HT-29 (cell line): ENCODE data around the gene ZNF580. TPM values are rescaled to one million over a fixed set of nuclear protein-coding genes. Genes with fewer than 3 reads are reported as not detected.
A peak's percentile ranks its signal among the peaks of the same experiment; 100 is the strongest.

Source experiments
- DNase-seq: peaks from one replicate; pipeline ENCODE4 v3.0.0-alpha.2; 2015; ENCODE audit warnings: low spot score
- total RNA-seq: library from RNA; depleted of rRNA; stranded (reverse); fragments of >200 nt; shearing (Covaris generic); gene quantifications from 2 replicates; pipeline ENCODE4 v1.2.3, GENCODE V29; 2014

Gene ZNF580
- total RNA-seq, 1 experiment from 2014 or later = 18.8 TPM

DNA sequence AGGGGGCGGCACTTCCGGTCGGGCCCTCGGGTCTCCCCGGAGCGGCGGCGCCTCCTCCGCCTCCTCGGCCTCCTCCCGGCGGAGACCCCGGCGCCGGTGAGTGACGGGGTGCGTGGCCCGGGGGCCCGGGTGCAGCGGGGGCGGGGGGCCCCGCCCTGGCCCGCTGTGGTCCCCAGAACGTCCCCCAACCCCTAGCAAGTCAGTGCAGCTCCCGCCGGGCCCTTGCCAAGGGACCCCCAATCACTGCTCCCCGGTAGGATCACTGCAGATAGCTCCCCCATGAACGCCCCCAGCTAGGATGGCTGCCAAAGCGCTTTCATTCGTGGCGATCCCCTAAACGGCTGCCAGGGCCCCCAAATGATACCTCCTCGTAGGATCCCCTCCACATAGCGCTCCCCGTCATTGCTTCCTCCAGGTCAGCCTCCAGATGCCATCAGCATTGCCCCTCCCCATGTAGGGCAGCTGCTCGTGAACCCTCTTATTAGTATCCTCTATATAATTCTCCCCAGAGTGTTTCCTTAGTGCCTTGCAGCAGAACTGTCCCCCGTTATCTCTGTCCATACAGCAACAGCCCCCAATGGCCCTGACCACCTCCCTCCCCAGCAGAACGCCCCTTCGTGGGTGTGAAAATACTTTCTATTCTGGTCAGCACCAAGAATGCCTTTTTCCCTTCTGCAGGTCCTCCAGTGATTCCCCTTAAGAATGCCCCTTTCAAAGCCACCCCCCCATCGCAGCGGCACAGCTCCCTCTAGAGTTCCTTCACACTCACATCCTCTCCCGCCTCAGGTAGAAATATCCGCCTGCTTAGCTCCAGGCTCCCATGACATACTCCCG is 34.9 kb upstream of the ZNF580 start, which contains the start of gene ZNF865:
ZNF865 (plus strand) TSS at position 11 of the 834 bp plus-strand sequence. CDS start 7,972 bp downstream, outside the sequence.
- DNase-seq = peak; percentile 96

DNA sequence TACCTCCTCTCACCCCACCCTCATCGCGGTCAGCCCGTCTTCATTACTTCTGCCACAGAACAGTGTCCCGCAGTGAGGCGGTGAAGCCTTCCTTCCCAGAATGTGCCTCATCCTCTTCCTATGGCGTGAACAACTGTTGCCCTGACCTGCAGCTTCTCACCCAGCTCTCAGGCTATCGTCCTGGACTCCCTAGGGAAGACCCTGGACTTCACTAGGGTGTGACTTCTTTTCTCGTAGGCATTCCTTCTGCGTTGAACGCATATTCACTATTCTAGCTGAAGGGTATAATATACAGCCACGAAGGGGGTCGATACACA is 34.4 kb upstream of the ZNF580 start:
- DNase-seq = no peak

DNA sequence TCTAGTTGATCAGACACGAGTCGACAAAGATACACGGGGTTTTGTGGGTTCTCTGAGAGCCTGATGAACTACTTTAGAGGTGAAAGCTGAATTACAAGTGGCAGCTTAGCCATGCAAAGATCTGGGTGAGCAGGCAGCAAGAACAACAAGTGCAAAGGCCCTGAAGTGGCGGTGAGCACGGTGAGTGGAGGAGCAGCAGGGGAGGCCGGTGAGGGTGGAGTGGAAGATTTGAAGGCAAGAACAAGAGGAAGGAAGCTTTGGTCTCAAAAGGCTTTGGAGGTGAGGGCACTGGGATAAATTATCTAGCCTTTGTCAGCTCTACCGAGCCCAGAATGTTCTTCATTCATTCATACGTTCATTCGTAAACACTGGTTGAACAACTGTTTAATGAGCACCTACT is 34.0 kb upstream of the ZNF580 start:
- DNase-seq = no peak

DNA sequence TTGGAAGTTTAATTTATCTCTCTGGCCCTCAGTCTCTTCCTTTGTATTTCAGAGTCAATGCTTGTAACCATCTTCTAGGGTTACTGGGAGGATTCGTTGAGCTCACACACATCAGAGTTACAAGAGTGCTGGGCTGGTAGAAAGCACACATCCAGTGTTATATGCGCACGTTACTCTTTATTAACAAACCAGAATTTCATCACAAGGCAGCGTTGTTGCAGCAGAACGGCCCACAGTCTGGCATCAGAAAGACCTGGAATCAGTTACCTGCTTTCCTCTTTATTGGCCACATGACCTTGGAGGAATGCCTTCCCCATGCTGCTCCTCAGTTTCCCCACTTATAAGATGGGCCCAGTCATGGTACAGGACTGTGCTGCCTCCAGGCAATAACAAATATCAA is 31.5 kb upstream of the ZNF580 start:
- no peak for DNase-seq

DNA sequence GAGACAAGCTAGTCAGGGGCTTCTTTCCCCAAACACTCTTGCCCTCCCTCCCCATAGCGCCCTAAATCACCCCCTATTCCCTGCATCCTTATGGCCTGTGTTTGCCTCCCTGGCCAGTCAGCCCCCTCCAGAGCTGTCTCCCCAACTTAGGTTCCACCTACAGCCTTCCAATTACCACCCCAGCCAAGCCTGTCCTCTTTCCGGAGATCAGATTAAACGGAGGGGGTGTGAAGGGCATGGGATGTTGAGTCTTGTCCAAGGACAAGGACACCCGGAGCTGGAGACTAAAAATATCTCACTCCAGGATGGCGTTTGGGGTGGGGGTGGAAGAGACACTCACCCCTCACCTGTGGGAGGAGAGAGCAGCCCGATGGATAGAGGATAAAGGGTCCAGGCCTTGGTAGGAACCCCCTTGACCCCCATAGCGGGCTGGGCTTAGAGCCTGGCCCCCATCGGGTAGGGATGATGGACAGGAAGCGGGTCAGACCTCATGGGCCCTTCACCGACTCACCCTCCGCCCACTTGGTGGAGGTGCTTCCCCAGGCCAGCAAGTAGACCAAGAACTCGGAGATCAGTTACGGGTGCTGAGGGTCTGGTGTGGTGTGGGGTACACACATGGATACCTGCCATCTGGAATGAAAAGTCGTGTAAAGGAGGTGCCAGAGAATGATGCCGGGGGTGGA is 29.4 kb upstream of the ZNF580 start:
- no peak for DNase-seq

DNA sequence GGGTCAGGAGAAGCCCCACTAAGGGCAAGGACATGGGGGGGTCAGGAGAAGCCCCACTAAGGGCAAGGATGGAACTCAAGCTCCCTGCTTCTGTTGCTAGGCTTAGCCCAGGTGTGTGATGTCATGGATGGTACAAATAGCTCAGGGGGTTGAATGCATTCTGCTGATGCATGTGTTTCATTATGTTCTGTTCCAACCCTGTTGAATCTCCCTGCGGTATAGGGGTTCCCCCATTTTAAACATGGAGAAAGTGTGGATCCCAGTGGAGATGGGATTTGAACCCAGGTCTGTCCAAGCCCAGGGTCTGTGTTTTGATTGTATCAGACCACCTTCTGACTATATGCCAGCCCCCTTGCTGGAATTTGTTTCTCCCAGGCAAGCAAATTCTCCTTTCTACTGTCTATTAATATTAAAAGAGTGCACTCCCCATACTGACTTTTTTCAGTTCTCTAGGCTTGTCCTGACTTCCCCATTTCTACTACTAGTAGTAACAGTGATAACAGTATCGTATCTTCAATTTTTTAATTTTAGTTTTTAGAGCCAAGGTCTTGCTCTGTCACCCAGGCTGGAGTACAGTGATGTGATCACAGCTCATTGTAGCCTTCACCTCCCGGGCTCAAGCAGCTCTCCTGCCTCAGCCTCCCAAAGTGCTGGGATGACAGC is 28.7 kb upstream of the ZNF580 start:
- DNase-seq = no peak

DNA sequence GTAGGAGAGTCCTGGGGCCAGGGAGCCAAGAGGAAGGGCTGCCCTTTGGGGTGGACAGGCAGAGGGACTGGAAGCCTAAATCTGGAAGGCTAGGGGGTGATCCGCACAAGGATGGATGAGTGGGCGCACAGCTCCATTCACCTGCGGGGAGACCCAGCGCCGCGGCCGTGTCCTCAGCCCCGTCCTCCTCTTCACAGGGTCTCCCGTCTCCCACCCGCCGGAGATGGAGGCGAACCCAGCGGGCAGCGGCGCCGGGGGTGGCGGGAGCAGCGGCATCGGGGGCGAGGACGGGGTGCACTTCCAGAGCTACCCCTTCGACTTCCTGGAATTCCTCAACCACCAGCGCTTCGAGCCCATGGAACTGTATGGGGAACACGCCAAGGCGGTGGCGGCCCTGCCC is 27.4 kb upstream of the ZNF580 start:
- DNase-seq = no peak

DNA sequence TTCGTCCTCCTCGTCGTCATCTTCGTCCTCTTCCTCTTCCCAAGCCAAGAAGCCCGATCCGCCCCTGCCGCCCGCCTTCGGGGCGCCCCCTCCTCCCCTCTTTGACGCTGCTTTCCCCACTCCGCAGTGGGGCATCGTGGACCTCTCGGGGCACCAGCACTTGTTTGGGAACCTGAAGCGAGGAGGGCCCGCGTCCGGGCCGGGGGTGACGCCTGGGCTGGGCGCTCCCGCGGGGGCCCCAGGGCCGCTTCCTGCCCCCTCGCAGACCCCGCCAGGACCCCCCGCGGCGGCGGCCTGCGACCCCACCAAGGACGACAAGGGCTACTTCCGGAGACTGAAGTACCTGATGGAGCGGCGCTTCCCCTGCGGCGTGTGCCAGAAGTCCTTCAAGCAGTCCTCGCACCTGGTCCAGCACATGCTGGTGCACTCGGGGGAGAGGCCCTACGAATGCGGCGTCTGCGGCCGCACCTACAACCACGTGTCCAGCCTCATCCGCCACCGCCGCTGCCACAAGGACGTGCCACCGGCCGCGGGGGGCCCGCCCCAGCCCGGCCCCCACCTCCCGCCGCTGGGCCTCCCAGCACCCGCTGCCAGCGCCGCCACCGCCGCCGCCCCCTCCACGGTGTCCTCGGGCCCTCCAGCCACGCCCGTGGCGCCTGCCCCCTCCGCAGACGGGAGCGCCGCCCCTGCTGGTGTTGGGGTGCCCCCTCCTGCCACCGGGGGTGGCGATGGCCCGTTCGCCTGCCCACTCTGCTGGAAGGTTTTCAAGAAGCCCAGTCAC is 26.7 kb upstream of the ZNF580 start:
- DNase-seq = no peak

DNA sequence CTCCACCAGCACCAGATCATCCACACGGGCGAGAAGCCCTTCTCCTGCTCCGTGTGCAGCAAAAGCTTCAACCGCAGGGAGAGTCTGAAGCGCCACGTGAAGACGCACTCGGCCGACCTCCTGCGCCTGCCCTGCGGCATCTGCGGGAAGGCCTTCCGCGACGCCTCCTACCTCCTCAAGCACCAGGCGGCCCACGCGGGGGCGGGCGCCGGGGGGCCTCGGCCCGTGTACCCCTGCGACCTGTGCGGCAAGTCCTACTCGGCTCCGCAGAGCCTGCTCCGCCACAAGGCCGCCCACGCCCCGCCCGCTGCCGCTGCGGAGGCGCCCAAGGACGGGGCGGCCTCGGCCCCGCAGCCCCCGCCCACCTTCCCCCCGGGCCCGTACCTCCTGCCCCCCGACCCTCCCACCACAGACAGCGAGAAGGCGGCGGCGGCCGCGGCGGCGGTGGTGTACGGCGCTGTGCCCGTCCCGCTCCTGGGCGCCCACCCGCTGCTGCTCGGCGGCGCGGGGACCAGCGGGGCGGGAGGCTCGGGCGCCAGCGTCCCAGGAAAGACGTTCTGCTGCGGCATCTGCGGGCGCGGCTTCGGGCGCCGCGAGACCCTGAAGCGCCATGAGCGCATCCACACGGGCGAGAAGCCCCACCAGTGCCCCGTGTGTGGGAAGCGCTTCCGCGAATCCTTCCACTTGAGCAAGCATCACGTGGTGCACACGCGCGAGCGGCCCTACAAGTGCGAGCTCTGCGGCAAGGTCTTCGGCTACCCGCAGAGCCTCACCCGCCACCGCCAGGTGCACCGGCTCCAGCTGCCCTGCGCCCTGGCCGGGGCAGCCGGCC is 25.9 kb upstream of the ZNF580 start:
- DNase-seq = no peak

DNA sequence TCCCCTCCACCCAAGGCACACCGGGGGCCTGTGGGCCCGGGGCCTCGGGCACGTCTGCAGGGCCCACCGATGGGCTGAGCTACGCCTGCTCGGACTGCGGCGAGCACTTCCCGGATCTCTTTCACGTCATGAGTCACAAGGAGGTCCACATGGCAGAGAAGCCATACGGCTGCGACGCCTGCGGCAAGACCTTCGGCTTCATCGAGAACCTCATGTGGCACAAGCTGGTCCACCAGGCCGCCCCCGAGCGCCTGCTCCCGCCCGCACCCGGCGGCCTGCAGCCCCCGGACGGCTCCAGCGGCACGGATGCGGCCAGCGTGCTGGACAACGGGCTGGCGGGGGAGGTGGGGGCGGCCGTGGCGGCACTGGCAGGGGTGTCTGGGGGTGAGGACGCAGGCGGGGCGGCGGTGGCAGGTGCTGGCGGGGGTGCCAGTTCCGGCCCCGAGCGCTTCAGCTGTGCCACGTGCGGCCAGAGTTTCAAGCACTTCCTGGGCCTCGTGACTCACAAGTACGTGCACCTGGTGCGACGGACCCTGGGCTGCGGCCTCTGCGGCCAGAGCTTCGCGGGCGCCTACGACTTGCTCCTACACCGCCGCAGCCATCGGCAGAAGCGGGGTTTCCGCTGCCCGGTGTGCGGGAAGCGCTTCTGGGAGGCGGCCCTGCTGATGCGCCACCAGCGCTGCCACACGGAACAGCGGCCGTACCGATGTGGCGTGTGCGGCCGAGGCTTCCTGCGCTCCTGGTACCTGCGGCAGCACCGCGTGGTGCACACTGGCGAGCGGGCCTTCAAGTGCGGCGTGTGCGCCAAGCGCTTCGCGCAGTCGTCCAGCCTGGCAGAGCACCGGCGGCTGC is 25.0 kb upstream of the ZNF580 start:
- DNase-seq = no peak

DNA sequence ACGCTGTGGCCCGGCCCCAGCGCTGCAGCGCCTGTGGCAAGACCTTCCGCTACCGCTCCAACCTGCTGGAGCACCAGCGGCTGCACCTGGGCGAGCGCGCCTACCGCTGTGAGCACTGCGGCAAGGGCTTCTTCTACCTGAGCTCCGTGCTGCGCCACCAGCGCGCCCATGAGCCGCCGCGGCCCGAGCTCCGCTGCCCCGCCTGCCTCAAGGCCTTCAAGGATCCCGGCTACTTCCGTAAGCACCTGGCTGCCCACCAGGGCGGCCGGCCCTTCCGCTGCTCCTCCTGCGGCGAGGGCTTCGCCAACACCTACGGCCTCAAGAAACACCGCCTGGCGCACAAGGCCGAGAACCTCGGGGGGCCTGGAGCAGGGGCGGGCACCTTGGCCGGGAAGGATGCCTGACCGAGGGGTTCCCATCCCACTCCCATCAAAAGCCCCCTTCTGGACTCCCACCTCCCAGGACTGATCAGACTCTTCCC is 24.4 kb upstream of the ZNF580 start:
- DNase-seq = no peak

DNA sequence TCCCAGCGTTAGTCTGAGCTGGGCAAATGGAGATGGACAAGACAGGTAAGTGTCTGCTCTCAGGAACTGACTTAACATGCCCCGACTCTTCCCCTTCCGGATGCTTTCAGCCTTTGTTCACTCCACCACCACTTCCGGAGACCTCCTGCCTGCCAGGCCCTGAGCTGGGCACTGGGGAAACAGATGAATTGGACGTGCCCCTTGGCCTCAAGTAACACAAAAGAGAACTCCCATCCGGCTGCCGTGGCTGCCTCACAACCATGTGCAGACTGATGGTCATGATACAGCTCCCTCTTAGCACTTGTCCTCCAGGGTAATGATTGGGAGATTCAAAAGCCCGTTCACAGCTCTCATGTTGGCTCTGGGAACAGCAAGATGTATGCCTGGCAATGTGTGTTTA is 23.4 kb upstream of the ZNF580 start:
- DNase-seq = no peak

DNA sequence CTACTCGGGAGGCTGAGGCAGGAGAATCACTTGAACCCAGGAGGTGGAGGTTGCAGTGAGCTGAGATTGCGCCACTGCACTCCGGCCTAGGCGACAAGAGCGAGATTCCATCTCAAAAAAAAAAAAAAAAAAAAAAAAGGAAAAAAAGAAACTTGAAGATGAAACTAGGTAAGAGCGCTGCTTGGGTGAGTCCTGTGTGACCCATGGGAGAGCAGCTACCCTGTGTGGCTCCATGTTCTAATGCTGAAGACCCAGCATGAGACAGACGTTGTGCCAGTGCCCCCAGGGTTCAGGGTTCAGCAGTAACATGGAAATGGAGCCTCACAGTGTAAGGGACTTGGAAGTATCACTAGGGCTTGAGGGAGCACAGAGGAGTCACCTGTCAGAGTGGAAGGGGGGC is 22.4 kb upstream of the ZNF580 start:
- DNase-seq = no peak

DNA sequence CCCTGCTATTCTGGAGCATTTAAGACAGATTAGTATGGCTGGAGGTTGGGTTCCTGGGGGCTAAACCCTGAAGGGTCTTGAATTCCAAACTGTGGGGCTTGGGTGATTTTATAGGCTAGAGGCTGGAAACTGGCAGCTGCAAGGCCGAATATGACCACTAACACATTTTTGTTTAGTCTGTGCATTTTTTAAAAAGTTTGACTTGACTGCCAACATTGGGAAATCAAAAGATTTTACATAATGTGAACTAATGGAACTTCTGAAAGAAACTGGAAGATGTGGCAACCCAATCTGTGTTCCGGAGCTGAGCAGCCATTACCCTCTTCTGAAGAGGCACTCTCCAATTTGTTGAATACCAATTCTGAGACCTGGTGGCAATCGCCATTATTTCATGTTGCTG is 21.5 kb upstream of the ZNF580 start:
- no peak for DNase-seq

DNA sequence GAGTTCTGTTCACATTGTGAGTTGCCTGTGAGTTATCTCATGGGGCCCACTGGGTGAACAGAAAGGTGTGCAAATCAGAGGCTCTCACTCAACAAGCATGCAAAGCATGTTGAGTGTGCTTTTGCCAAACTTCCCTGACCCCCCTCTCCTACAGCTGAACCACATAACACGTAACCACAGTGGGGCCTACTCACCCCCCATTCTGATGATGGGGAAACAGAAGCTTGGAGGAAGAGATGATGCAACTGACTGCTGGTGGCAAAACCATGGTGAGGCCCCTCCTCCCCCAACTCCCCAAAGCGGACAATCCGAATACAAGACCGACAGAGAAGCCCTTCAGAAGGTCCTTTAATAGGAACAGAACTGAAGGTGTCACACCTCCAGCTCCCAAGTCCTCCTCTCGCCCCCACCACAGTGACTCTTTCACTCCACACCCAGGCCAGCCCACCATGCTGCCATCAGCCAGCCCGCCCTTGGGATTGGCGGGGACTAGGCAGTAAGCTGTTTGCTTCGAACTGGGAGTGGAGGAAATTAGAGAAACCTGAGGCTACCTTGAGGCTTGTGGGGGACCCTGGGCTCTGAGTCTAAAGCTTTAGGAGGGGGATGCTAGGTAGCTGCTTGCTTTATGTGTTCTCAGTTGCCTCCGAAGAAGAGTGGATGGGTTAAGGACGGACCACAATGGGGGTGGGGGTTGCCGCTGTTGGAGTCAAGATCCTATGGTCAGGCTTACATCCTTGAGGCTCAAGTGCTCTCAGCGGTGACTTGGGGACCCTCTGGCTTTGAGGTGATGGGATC is 20.2 kb upstream of the ZNF580 start:
- no peak for DNase-seq

DNA sequence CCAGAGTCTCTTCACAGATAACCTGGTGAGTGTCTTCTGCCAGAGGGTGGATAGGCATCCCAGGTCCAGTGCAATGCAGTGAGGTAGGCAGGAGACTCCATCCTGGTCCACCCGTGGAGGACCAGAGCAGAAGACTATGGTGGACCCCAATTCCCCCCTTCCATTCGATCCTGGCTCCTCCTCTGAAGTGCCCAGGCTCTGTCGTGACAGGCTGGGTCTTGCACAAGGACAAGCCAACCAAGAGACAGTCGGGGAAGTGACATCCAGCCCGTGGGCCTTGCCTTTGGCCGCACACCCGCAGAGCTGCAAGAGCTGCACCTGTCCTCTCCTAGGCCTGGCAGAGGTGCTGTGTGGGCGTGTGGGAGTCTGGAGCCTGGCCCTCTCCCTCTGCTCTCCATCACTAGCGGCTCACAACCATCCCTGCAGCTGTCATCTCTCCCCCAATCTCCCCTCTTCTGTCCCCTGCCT is 19.6 kb upstream of the ZNF580 start:
- DNase-seq = no peak

DNA sequence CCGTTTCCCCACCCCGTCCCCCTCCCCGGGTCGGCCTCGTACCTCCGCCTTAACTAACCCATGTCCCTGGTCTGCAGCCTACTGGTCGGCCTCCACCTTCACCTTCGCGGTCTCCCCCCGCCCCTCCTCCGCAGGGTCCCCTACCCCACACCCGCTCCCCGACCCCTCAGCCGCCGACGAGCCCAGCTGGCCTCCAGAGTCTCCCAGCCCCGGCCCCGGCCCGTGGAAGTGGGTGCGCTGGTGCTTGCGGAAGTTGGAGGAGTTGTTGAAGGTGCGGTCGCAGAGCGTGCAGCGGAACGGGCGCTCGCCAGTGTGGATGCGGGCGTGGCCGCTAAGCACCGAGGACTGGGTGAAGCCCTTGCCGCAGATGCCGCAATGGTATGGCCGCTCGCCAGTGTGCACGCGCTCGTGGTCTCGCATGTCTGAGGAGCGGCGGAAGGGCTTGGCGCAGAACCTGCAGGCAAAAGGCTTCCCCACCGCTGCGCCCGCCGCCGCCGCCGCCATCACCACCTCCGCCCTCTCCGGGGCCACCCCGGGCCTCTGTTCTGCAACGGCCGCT is 19.1 kb upstream of the ZNF580 start:
- no peak for DNase-seq

DNA sequence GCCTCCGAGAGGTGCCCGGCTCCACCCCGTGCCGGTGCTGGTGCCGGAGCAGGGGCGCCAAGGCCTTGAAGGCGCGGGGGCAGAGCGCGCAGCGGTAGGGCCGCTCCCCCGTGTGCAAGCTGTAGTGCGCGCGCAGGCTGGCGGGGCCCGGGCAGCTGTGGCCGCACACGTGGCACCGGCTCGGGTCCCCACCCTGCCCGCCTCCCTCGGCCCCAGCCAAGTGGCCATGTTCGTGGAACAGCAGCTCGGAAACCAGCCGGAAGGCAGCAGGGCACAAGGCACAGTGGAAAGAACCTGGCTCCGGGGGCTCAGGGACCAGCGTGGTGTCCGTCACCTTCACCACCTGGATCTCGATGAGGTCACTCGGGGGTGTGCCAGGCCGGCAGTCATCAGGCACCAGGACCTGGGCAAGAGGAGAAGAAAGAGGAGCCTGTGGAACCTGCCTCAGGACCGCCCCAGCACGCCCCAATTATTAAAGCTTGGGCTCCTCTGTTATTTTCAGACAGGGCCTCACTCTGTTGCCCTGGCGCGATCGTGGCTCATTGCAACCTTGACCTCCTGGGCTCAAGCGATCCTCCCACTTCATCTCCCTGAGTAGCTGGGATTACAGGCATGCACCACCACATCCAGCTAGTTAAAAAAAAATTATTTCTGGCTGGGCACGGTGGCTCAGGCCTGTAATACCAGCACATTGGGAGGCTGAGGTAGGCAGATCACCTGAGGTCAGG is 18.4 kb upstream of the ZNF580 start:
- DNase-seq = no peak
